BJ (cell line): ENCODE measurements around the gene TMEFF2. TPM values are rescaled to one million over a fixed set of nuclear protein-coding genes. Genes with fewer than 3 reads are reported as not detected.
"Not testable (repeated sequence)": the region's sequence is repeated elsewhere in the genome, so short reads cannot be mapped to it uniquely, and the experiment has no call there.

ENCODE experiments used
- CTCF ChIA-PET: fragments of 350-600 bp; formaldehyde crosslinking; extraction: SDS; loops from one replicate; lab custom pipeline; 2021; ENCODE audit warnings: antibody characterized with exemption, inconsistent platforms; lab: Yijun Ruan, JAX
- POLR2A ChIA-PET: fragments of 300-600 bp; sonication (Branson Sonifier 250); formaldehyde crosslinking; extraction: SDS; loops from one replicate; lab custom pipeline; 2021; ENCODE audit warnings: antibody characterized with exemption; lab: Charles Lee
- DNase-seq: peaks from one replicate; pipeline ENCODE4 v3.0.0-alpha.2; 2011; ENCODE audit warnings: low read depth
- H3K27me3 ChIP-seq: 2 replicates; pipeline ENCODE4 v1.6.0; 2011; ENCODE audit warnings: low read length; ENCODE audit not compliant: control insufficient read depth, insufficient read depth
- H3K36me3 ChIP-seq: 2 replicates; pipeline ENCODE4 v1.5.1; 2011; ENCODE audit warnings: low read length; ENCODE audit not compliant: control insufficient read depth, insufficient read depth
- H3K4me3 ChIP-seq: 2 replicates; pipeline ENCODE4 v1.5.1; 2011; ENCODE audit warnings: low read depth, mild to moderate bottlenecking, control low read depth, low read length
- polyA plus RNA-seq: library from polyadenylated mRNA; depleted of rRNA; stranded (reverse); fragments of >200 nt; gene quantifications from 2 replicates; pipeline ENCODE4 v1.2.3, GENCODE V29; 2011
- TF ChIP-seq, protein P1 (sequence below): IDR thresholded peaks from 2 replicates; pipeline ENCODE4 v1.5.1; 2011; ENCODE audit warnings: low read depth, mild to moderate bottlenecking, control low read depth, inconsistent platforms, low read length, moderate library complexity; ENCODE audit not compliant: insufficient read depth

TMEFF2 gene
- polyA plus RNA-seq, 1 experiment: 0.33 TPM

DNA sequence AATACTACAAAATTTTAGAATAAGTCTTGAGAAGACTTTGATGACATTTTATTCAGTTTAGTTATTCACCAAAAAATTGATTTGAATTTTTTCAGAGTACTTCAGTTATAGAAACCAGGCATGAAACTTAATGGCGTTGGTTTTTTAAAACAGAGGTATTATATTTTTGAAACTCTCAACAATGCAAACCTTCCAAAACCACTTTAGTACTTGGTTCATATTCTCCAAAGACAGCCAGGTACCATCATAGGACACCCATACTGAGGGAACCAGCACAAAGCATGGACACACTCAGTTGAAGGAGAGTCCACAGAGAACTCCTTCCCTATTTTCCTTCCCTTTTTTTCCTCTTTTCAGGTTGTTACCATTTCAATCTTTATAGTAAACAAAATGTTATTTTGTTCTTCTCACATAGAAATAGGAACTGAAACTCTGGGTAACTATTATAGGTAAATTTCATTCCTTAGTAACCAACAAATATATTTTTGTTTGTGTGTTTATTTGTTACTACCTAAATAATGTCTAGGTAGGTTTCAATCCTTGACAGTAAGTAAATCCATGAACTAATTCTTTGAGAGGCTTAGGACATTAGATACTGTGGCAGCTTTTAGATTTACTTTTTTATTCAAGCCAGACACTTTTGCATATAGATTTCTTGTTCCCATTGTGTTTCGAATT, 95.8 kb downstream of the TMEFF2 start:
- DNase-seq: no peak
- ChIA-PET POLR2A (interaction anchor here (0.6 kb wide), 1 partner anchor 137 kb away, joined by 4 read pairs; no protein-coding TSS in a partner anchor), CTCF (interaction anchor here (1.0 kb wide), 1 partner anchor 9 kb away, joined by 4 read pairs; no protein-coding TSS in a partner anchor)
- Histone ChIP-seq H3K27me3 (no peaks in the 10 kb centered on the region; the same call in 1 of the 2 replicates), H3K36me3 (no peaks in the 10 kb centered on the region), H3K4me3 (no peak overlapping the region)
- TF ChIP-seq, protein P1, sequence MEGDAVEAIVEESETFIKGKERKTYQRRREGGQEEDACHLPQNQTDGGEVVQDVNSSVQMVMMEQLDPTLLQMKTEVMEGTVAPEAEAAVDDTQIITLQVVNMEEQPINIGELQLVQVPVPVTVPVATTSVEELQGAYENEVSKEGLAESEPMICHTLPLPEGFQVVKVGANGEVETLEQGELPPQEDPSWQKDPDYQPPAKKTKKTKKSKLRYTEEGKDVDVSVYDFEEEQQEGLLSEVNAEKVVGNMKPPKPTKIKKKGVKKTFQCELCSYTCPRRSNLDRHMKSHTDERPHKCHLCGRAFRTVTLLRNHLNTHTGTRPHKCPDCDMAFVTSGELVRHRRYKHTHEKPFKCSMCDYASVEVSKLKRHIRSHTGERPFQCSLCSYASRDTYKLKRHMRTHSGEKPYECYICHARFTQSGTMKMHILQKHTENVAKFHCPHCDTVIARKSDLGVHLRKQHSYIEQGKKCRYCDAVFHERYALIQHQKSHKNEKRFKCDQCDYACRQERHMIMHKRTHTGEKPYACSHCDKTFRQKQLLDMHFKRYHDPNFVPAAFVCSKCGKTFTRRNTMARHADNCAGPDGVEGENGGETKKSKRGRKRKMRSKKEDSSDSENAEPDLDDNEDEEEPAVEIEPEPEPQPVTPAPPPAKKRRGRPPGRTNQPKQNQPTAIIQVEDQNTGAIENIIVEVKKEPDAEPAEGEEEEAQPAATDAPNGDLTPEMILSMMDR: no peak

DNA sequence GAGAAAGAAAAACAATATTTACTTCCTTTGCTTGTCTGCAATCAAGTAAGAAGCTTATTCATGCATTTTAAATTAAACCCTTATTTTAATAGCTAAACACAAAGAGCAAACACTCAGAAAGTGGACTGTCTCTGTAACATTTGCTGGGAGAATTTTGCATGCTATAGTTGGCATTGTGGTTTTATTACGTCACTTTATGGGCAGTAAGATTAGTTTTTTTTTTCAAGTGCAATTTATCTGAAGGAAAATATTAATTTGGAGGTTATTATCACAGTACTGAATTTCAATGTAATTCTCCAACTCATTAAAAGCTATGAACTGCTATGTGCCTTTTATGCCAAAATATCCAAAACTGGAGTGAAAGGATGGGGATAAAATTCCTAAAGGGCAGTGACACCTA, 103.3 kb downstream of the TMEFF2 start:
- Histone ChIP-seq H3K4me3 (no peak overlapping the region), H3K36me3 (no peaks in the 10 kb centered on the region), H3K27me3 (no peaks in the 10 kb centered on the region)
- POLR2A ChIA-PET: no interaction called here
- CTCF ChIA-PET: no interaction called here
- DNase-seq: no peak
- TF ChIP-seq, protein P1: no peak

DNA sequence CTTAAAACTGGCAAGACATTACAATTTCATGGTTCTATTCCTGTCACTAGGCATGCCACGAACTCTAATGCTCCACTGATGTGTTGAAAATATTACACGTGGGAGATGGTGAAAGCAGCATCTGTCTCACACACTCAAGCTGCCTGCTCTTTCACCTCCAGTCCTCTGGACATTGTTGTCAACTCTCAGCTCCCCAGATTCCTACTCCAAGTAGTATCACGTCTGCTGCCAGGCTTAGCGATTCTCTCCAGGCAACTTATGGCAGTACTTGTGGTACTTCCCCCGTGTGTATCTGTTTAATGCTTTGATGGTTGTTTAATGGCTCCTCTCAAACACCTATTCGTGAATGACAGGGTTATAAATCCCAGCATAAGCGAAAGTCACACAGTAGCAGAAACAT, 103.8 kb downstream of the TMEFF2 start:
- no peak overlapping the region for H3K4me3 ChIP-seq
- TF ChIP-seq, protein P1: no peak
- DNase-seq: no peak
- CTCF ChIA-PET: no interaction called here
- POLR2A ChIA-PET: no interaction called here
- H3K36me3 ChIP-seq: no peaks in the 10 kb centered on the region
- no peaks in the 10 kb centered on the region for H3K27me3 ChIP-seq

DNA sequence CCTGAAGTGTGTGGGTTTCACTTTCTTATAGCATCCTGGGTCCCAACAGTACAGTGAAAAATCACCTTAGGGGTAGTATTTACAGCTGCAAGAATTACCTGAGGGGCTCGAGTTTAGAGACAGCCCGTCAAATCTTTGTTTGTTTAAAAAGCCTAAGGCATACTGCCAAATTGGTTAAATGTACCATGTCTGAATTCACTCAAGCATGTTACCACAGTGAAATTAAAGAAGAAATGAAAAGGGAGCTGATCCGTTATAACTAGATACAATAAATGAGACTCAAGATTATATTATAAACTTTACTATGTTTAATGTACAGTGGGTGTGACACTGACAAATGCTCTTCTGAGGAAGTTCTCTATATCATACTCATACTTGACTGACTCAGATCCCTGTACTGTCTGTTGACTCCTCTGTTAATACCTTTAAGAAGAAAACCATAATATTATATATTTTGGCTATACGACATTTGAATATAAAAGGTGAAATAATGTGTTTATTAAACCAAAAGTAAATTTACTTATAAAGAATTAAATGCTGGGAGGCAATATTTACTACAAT, 107.3 kb downstream of the TMEFF2 start:
- POLR2A ChIA-PET: no interaction called here
- TF ChIP-seq, protein P1: no peak
- CTCF ChIA-PET: no interaction called here
- H3K4me3 ChIP-seq: no peak overlapping the region
- no peak for DNase-seq
- H3K27me3 ChIP-seq: no peaks in the 10 kb centered on the region
- H3K36me3 ChIP-seq: no peaks in the 10 kb centered on the region

DNA sequence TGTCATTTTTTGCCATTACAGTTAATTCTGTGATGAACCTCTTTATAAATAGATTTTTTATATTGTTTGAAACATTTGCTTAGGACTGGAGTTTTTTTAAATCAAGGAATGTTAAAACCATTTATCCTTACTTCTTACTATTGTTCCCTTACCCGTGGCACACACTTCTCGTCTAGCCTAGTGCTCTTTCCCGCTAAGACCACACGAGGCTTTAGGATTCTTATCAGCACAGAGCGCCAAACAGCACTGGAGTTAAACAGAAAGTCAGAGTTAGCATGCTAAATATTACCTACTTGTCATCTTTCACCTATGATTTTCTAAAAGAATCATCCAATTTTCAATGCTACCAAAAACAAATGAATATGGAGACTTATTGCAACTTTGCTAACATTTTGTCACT, 112.6 kb downstream of the TMEFF2 start:
- ChIA-PET CTCF (no interaction called here), POLR2A (no interaction called here)
- no peaks in the 10 kb centered on the region for H3K36me3 ChIP-seq
- DNase-seq: no peak
- TF ChIP-seq, protein P1: no peak
- H3K27me3 ChIP-seq: no peaks in the 10 kb centered on the region
- H3K4me3 ChIP-seq: no peak overlapping the region

GRCh38 chr2:192080096-192080495, 114.6 kb downstream of the TMEFF2 start:
- H3K4me3 ChIP-seq, H3K27me3 ChIP-seq, CTCF ChIA-PET, POLR2A ChIA-PET, DNase-seq, H3K36me3 ChIP-seq: not testable (repeated sequence)
